Activated CD8-positive, alpha-beta T cell treated with anti-CD3 and anti-CD28 coated beads for 36 hours (primary cell): ENCODE results near the gene SAMD7. TPM values are rescaled to one million over a fixed set of nuclear protein-coding genes. Genes with fewer than 3 reads are reported as not detected.

ENCODE experiments used
- ATAC-seq: fragments of 200-7000 bp; cut with Tn5 transposase; one replicate; pipeline ENCODE4 v1.10.0; 2021; ENCODE audit warnings: mild to moderate bottlenecking, moderate library complexity
- CTCF ChIA-PET: fragments of 350-600 bp; sonication (Branson Sonifier 250); formaldehyde crosslinking; loops from one replicate; lab custom pipeline; 2021; ENCODE audit warnings: antibody characterized with exemption; lab: Charles Lee
- POLR2A ChIA-PET: fragments of 350-600 bp; sonication (Branson Sonifier 250); formaldehyde crosslinking; loops from one replicate; lab custom pipeline; 2021; ENCODE audit warnings: antibody characterized with exemption; lab: Charles Lee
- DNase-seq: peaks from one replicate; pipeline ENCODE4 v3.0.0-alpha.2; 2020
- H3K27ac Mint-ChIP-seq: one replicate; pipeline ENCODE4 v1.8.0; 2021; ENCODE audit warnings: mild to moderate bottlenecking, mixed read lengths
- H3K27me3 Mint-ChIP-seq: one replicate; pipeline ENCODE4 v1.8.0; 2021; ENCODE audit warnings: mixed read lengths
- H3K36me3 Mint-ChIP-seq: one replicate; pipeline ENCODE4 v1.8.0; 2021; ENCODE audit warnings: low read depth, mixed read lengths
- H3K4me1 Mint-ChIP-seq: one replicate; pipeline ENCODE4 v1.8.0; 2021; ENCODE audit warnings: low read depth, mixed read lengths
- H3K4me3 Mint-ChIP-seq: one replicate; pipeline ENCODE4 v1.8.0; 2021; ENCODE audit warnings: mild to moderate bottlenecking, moderate library complexity, mixed read lengths
- H3K9me3 Mint-ChIP-seq: one replicate; pipeline ENCODE4 v1.8.0; 2021; ENCODE audit warnings: mixed read lengths
- intact Hi-C: fragments of 100-400 bp; cut with micrococcal nuclease; formaldehyde crosslinking; loops from one replicate; pipeline ENCODE4 v1.10.0; 2022
- total RNA-seq, 2 experiments: library from RNA; stranded (reverse); gene quantifications; one replicate each; pipeline ENCODE4 v1.2.3, GENCODE V29; 2021
- TF ChIP-seq, protein P1 (sequence below): fragments of 200-600 bp; IDR thresholded peaks from one replicate; pipeline ENCODE4 v1.8.0; 2022; ENCODE audit warnings: antibody characterized with exemption, mild to moderate bottlenecking

Gene SAMD7
- total RNA-seq, 2 experiments from 2014 or later = not detected

GRCh38 chr3:169948559-169949448, 37.4 kb downstream of the SAMD7 start:
- Mint-ChIP-seq H3K36me3 (no peaks in the 10 kb centered on the region), H3K27me3 (no peaks in the 10 kb centered on the region), H3K4me3 (no peak overlapping the region), H3K9me3 (no peaks in the 10 kb centered on the region), H3K4me1 (peaks cover 24% of the 10 kb centered on the region), H3K27ac (no peak overlapping the region)
- ATAC-seq = peak; percentile 47
- ChIA-PET POLR2A (interaction anchor here (0.8 to 1.8 kb wide), 3 partner anchors 18 to 185 kb away, joined by 4 to 6 read pairs (median 4); partner anchors contain the start of gene SEC62), CTCF (interaction anchor here (1.9 to 2.1 kb wide), 2 partner anchors 10 to 17 kb away, joined by 5 to 9 read pairs; partner anchors contain the start of gene SEC62)
- TF ChIP-seq, protein P1, sequence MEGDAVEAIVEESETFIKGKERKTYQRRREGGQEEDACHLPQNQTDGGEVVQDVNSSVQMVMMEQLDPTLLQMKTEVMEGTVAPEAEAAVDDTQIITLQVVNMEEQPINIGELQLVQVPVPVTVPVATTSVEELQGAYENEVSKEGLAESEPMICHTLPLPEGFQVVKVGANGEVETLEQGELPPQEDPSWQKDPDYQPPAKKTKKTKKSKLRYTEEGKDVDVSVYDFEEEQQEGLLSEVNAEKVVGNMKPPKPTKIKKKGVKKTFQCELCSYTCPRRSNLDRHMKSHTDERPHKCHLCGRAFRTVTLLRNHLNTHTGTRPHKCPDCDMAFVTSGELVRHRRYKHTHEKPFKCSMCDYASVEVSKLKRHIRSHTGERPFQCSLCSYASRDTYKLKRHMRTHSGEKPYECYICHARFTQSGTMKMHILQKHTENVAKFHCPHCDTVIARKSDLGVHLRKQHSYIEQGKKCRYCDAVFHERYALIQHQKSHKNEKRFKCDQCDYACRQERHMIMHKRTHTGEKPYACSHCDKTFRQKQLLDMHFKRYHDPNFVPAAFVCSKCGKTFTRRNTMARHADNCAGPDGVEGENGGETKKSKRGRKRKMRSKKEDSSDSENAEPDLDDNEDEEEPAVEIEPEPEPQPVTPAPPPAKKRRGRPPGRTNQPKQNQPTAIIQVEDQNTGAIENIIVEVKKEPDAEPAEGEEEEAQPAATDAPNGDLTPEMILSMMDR = no peak
- intact Hi-C loops = no loop called here
- no peak for DNase-seq

DNA sequence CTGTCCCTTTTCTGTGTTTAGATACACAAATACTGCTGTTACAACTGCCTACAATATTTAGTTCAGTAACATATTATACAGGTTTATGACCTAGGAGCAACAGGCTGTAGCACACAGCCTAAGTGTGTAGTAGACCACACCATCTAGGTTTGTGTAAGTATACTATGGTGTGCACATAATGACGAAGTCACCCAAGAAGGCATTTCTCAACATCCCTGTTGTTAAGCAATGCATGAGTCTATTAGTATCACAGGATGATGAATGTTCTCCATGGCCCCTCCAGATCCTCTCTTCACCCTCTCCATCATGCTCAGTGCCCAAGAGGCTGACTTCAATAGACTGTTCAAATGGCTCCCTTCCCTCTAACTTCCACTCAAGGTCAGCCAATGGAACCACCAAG, 40.7 kb downstream of the SAMD7 start:
- TF ChIP-seq, protein P1 = no peak
- POLR2A ChIA-PET = no interaction called here
- intact Hi-C loops = no loop called here

DNA sequence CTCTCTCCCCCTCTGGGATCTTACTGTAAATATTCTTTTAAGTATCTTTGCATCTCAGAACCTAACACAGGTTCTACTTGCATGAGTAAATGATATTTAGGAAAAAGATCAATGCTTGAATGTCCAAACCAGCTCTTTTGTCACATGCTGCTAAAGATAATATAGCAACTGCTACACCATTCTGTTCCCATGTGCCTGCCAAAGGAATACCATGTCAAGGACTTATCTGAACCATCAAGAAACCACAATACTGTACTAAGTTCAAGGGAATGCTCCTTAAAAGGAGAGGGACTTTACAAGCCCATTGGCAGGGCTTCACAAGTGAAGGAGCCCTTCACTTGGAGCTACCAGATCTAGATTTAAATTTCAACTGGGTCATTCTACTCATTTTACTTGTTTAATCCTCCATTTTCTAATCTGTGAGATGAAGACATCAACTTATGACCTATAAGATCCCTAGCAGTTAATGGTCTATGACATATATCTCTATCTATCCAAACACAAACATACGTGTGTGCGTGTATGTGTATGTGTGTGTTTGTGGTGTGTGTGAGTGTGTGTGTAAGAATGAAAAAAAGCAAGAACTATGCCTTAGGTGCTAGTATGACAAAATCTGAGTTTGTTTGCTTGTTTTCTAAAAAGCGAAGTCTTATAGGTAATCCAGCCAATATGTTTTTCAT, 42.2 kb downstream of the SAMD7 start:
- intact Hi-C loops = no loop called here
- ATAC-seq = peak; percentile 20

More for the DNA sequence above, 40.7 kb downstream of the SAMD7 start:
- no peak for DNase-seq
- Mint-ChIP-seq H3K4me3 (no peak overlapping the region), H3K9me3 (no peaks in the 10 kb centered on the region), H3K4me1 (peaks cover 13% of the 10 kb centered on the region), H3K27me3 (no peaks in the 10 kb centered on the region), H3K27ac (no peak overlapping the region), H3K36me3 (no peaks in the 10 kb centered on the region)
- ATAC-seq = no peak
- CTCF ChIA-PET = no interaction called here

GRCh38 chr3:169954142-169954756, 42.9 kb downstream of the SAMD7 start:
- H3K9me3 Mint-ChIP-seq = no peaks in the 10 kb centered on the region
- CTCF ChIA-PET = interaction anchor here (1.0 kb wide), 1 partner anchor 41 kb away, joined by 3 read pairs; no protein-coding TSS in a partner anchor
- peaks cover 3% of the 10 kb centered on the region for H3K4me1 Mint-ChIP-seq
- H3K27ac Mint-ChIP-seq = no peak overlapping the region
- H3K36me3 Mint-ChIP-seq = no peaks in the 10 kb centered on the region
- POLR2A ChIA-PET = interaction anchor here (0.7 to 1.4 kb wide), 4 partner anchors 11 to 190 kb away, joined by 3 to 6 read pairs (median 4); partner anchors contain the start of genes SEC62 and TERC
- ATAC-seq (no peak), DNase-seq (no peak)
- H3K4me3 Mint-ChIP-seq = no peak overlapping the region
- intact Hi-C loops = no loop called here
- H3K27me3 Mint-ChIP-seq = no peaks in the 10 kb centered on the region
- TF ChIP-seq, protein P1 = no peak

More for the DNA sequence above, 42.2 kb downstream of the SAMD7 start:
- Mint-ChIP-seq H3K27me3 (no peaks in the 10 kb centered on the region), H3K27ac (no peak overlapping the region), H3K4me3 (no peak overlapping the region), H3K4me1 (peaks cover 9% of the 10 kb centered on the region), H3K9me3 (no peaks in the 10 kb centered on the region), H3K36me3 (no peaks in the 10 kb centered on the region)
- CTCF ChIA-PET = no interaction called here
- POLR2A ChIA-PET = interaction anchor here (0.7 to 1.0 kb wide), 4 partner anchors 12 to 208 kb away, joined by 3 to 4 read pairs (median 3); partner anchors contain the start of genes SEC62 and TERC
- no peak for DNase-seq
- TF ChIP-seq, protein P1 = no peak
